SK-N-SH treated with all-trans-retinoic acid at 6 μM for 48 hours (cell line): ENCODE data around the gene NDUFA8.

Source experiments
- ARNTL ChIP-seq: fragments of 450-650 bp; formaldehyde crosslinking; IDR thresholded peaks from 2 replicates; pipeline ENCODE4 v1.5.0; 2020; ENCODE audit warnings: low read depth, mild to moderate bottlenecking, moderate library complexity, borderline replicate concordance
- BACH2 ChIP-seq: fragments of 250-450 bp; sonication (Bioruptor Pico); IDR thresholded peaks from 2 replicates; pipeline ENCODE4 v1.9.0; 2021; ENCODE audit warnings: mild to moderate bottlenecking, borderline replicate concordance
- CSDC2 ChIP-seq: fragments of 250-450 bp; sonication (Bioruptor Pico); IDR thresholded peaks from 2 replicates; pipeline ENCODE4 v1.5.0; 2020; ENCODE audit warnings: mild to moderate bottlenecking, moderate library complexity
- GLIS3 ChIP-seq: fragments of 250-450 bp; sonication (Bioruptor Pico); IDR thresholded peaks from 2 replicates; pipeline ENCODE4 v1.5.0; 2020; ENCODE audit warnings: mild to moderate bottlenecking, moderate library complexity
- RARB ChIP-seq: fragments of 250-450 bp; sonication (Bioruptor Pico); IDR thresholded peaks from 2 replicates; pipeline ENCODE4 v1.8.0; 2021; ENCODE audit warnings: mild to moderate bottlenecking, moderate library complexity
- TCF4 ChIP-seq: fragments of 250-450 bp; sonication (Bioruptor Pico); IDR thresholded peaks from 2 replicates; pipeline ENCODE4 v1.8.0; 2021; ENCODE audit warnings: mild to moderate bottlenecking, moderate library complexity, borderline replicate concordance
- TF ChIP-seq, protein P1 (sequence below): fragments of 250-450 bp; sonication (Bioruptor Pico); IDR thresholded peaks from 2 replicates; pipeline ENCODE4 v1.5.1; 2020; ENCODE audit warnings: low read depth, mild to moderate bottlenecking, moderate library complexity
- TF ChIP-seq, protein P2 (sequence below): fragments of 250-450 bp; sonication (Bioruptor Pico); IDR thresholded peaks from 2 replicates; pipeline ENCODE4 v1.8.0; 2020; ENCODE audit warnings: mild to moderate bottlenecking, moderate library complexity, borderline replicate concordance

DNA sequence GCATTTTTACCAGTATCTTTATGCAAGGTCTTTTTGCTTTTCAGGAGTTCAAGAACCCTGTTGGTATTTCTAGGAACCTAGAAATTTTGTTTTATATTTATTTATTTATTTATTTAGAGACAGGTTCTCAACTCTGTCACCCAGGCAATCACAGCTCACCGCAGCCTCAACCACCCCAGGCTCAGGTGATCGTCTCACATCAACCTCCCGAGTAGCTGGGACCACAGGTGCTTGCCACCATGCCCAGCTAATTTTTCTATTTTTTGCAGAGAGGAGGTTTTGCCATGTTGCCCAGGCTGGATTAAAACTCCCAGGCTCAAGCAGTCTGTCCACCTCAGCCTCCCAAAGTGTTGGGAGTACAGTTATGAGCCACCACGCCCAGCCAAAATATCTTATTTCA, 36.3 kb upstream of the NDUFA8 start:
- TF ChIP-seq, protein P1, sequence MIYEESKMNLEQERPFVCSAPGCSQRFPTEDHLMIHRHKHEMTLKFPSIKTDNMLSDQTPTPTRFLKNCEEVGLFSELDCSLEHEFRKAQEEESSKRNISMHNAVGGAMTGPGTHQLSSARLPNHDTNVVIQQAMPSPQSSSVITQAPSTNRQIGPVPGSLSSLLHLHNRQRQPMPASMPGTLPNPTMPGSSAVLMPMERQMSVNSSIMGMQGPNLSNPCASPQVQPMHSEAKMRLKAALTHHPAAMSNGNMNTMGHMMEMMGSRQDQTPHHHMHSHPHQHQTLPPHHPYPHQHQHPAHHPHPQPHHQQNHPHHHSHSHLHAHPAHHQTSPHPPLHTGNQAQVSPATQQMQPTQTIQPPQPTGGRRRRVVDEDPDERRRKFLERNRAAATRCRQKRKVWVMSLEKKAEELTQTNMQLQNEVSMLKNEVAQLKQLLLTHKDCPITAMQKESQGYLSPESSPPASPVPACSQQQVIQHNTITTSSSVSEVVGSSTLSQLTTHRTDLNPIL (CRISPR knock-in tag): no peak
- no peak for TF ChIP-seq BACH2 (CRISPR knock-in tag)
- TF ChIP-seq TCF4 (CRISPR knock-in tag): no peak
- TF ChIP-seq ARNTL (CRISPR knock-in tag): no peak
- no peak for TF ChIP-seq GLIS3
- TF ChIP-seq, protein P2, sequence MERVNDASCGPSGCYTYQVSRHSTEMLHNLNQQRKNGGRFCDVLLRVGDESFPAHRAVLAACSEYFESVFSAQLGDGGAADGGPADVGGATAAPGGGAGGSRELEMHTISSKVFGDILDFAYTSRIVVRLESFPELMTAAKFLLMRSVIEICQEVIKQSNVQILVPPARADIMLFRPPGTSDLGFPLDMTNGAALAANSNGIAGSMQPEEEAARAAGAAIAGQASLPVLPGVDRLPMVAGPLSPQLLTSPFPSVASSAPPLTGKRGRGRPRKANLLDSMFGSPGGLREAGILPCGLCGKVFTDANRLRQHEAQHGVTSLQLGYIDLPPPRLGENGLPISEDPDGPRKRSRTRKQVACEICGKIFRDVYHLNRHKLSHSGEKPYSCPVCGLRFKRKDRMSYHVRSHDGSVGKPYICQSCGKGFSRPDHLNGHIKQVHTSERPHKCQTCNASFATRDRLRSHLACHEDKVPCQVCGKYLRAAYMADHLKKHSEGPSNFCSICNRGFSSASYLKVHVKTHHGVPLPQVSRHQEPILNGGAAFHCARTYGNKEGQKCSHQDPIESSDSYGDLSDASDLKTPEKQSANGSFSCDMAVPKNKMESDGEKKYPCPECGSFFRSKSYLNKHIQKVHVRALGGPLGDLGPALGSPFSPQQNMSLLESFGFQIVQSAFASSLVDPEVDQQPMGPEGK (CRISPR knock-in tag): no peak
- TF ChIP-seq CSDC2 (CRISPR knock-in tag): no peak
- no peak for TF ChIP-seq RARB (CRISPR knock-in tag)
